SK-N-SH treated with all-trans-retinoic acid at 6 μM for 48 hours (cell line): ENCODE results near the gene ABCA6.

Experiments
- ARNTL ChIP-seq: fragments of 450-650 bp; formaldehyde crosslinking; IDR thresholded peaks from 2 replicates; pipeline ENCODE4 v1.5.0; 2020; ENCODE audit warnings: low read depth, mild to moderate bottlenecking, moderate library complexity, borderline replicate concordance
- BACH2 ChIP-seq: fragments of 250-450 bp; sonication (Bioruptor Pico); IDR thresholded peaks from 2 replicates; pipeline ENCODE4 v1.9.0; 2021; ENCODE audit warnings: mild to moderate bottlenecking, borderline replicate concordance
- ESRRG ChIP-seq: fragments of 250-450 bp; sonication (Bioruptor Pico); IDR thresholded peaks from 2 replicates; pipeline ENCODE4 v1.6.1; 2021; ENCODE audit warnings: mild to moderate bottlenecking
- GLIS3 ChIP-seq: fragments of 250-450 bp; sonication (Bioruptor Pico); IDR thresholded peaks from 2 replicates; pipeline ENCODE4 v1.5.0; 2020; ENCODE audit warnings: mild to moderate bottlenecking, moderate library complexity
- ISL1 ChIP-seq: fragments of 250-450 bp; sonication (Bioruptor Pico); IDR thresholded peaks from 2 replicates; pipeline ENCODE4 v2.1.2; 2022; ENCODE audit warnings: mild to moderate bottlenecking, moderate library complexity
- POU6F1 ChIP-seq: fragments of 250-450 bp; sonication (Bioruptor Pico); IDR thresholded peaks from 2 replicates; pipeline ENCODE4 v1.8.0; 2021; ENCODE audit warnings: low read depth, mild to moderate bottlenecking, moderate library complexity, borderline replicate concordance
- RARB ChIP-seq: fragments of 250-450 bp; sonication (Bioruptor Pico); IDR thresholded peaks from 2 replicates; pipeline ENCODE4 v1.8.0; 2021; ENCODE audit warnings: mild to moderate bottlenecking, moderate library complexity
- ZFP3 ChIP-seq: fragments of 250-450 bp; sonication (Bioruptor Pico); IDR thresholded peaks from 2 replicates; pipeline ENCODE4 v1.5.0; 2020; ENCODE audit warnings: mild to moderate bottlenecking, moderate library complexity
- ZNF70 ChIP-seq: fragments of 450-650 bp; formaldehyde crosslinking; IDR thresholded peaks from 2 replicates; pipeline ENCODE4 v1.5.0; 2020; ENCODE audit warnings: mild to moderate bottlenecking, moderate library complexity
- ZNF8 ChIP-seq: fragments of 450-650 bp; formaldehyde crosslinking; IDR thresholded peaks from 2 replicates; pipeline ENCODE4 v1.5.0; 2020; ENCODE audit warnings: mild to moderate bottlenecking, moderate library complexity
- TF ChIP-seq, protein P1 (sequence below): fragments of 250-450 bp; sonication (Bioruptor Pico); IDR thresholded peaks from 2 replicates; pipeline ENCODE4 v1.8.0; 2020; ENCODE audit warnings: mild to moderate bottlenecking, moderate library complexity, borderline replicate concordance

DNA sequence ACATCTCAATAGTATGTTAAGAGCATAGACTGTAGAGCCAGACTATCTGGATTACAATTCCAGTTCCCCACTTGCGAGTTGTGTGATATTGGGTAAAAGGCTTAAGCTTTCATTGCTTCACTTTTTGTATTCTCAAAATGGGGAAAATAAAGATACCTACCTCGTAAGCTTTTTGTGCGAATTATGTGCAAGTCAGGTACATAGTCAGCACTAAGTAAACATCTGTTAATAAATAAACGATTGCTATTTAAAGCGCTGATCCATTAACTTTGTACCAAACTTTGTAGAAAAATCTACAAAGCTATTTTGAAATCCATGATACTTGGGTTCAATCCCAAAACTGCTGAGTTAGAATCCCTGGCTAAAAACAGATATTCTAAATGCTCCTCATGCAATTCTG is 19.6 kb downstream of the ABCA6 start:
- TF ChIP-seq ESRRG (CRISPR knock-in tag) (no peak), POU6F1 (CRISPR knock-in tag) (no peak), GLIS3 (CRISPR knock-in tag) (no peak), ZFP3 (CRISPR knock-in tag) (no peak), ZNF70 (no peak), RARB (no peak), ZNF8 (CRISPR knock-in tag) (no peak), ISL1 (no peak), ARNTL (CRISPR knock-in tag) (no peak), BACH2 (no peak)
- TF ChIP-seq, protein P1, sequence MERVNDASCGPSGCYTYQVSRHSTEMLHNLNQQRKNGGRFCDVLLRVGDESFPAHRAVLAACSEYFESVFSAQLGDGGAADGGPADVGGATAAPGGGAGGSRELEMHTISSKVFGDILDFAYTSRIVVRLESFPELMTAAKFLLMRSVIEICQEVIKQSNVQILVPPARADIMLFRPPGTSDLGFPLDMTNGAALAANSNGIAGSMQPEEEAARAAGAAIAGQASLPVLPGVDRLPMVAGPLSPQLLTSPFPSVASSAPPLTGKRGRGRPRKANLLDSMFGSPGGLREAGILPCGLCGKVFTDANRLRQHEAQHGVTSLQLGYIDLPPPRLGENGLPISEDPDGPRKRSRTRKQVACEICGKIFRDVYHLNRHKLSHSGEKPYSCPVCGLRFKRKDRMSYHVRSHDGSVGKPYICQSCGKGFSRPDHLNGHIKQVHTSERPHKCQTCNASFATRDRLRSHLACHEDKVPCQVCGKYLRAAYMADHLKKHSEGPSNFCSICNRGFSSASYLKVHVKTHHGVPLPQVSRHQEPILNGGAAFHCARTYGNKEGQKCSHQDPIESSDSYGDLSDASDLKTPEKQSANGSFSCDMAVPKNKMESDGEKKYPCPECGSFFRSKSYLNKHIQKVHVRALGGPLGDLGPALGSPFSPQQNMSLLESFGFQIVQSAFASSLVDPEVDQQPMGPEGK (CRISPR knock-in tag): no peak
